Endodermal cell (in vitro differentiated cells): ENCODE data around the gene LDLRAD4. TPM values are rescaled to one million over a fixed set of nuclear protein-coding genes. Genes with fewer than 3 reads are reported as not detected.

Experiments used
- DNase-seq: peaks from one replicate; pipeline ENCODE4 v3.0.0-alpha.2; 2017
- H3K27ac ChIP-seq: 2 replicates; pipeline ENCODE4 v1.5.1; 2013; ENCODE audit warnings: mild to moderate bottlenecking, low read depth, low read length, moderate library complexity
- H3K27me3 ChIP-seq: 2 replicates; pipeline ENCODE4 v1.6.1; 2013; ENCODE audit warnings: mild to moderate bottlenecking, low read length, moderate library complexity; ENCODE audit not compliant: insufficient read depth, control insufficient read depth, poor library complexity, severe bottlenecking
- H3K36me3 ChIP-seq: 2 replicates; pipeline ENCODE4 v1.7.0; 2013; ENCODE audit warnings: mild to moderate bottlenecking, low read length, moderate library complexity; ENCODE audit not compliant: control insufficient read depth, insufficient read depth
- H3K4me1 ChIP-seq: one replicate; pipeline ENCODE4 v1.7.0; 2013; ENCODE audit warnings: low read length; ENCODE audit not compliant: control insufficient read depth, insufficient read depth
- H3K4me3 ChIP-seq: 2 replicates; pipeline ENCODE4 v1.5.1; 2013; ENCODE audit warnings: mild to moderate bottlenecking, low read length, moderate library complexity
- H3K9ac ChIP-seq: 2 replicates; pipeline ENCODE4 v1.6.1; 2013; ENCODE audit warnings: mild to moderate bottlenecking, low read length, moderate library complexity; ENCODE audit not compliant: poor library complexity, severe bottlenecking; ENCODE audit errors: extremely low read depth
- H3K9me3 ChIP-seq: 2 replicates; pipeline ENCODE4 v1.6.1; 2013; ENCODE audit warnings: mild to moderate bottlenecking, low read length, moderate library complexity; ENCODE audit not compliant: control insufficient read depth
- H3K27ac Mint-ChIP-seq: 2 replicates; pipeline ENCODE4 v1.8.0; 2020; ENCODE audit warnings: mixed read lengths
- H3K27me3 Mint-ChIP-seq: 2 replicates; pipeline ENCODE4 v1.8.0; 2021; ENCODE audit warnings: mild to moderate bottlenecking, mixed read lengths; ENCODE audit not compliant: insufficient read depth
- H3K36me3 Mint-ChIP-seq: 2 replicates; pipeline ENCODE4 v1.8.0; 2020; ENCODE audit warnings: low read depth, mixed read lengths
- H3K4me1 Mint-ChIP-seq: 2 replicates; pipeline ENCODE4 v1.8.0; 2020; ENCODE audit warnings: mixed read lengths
- H3K4me3 Mint-ChIP-seq: 2 replicates; pipeline ENCODE4 v1.8.0; 2020; ENCODE audit warnings: mild to moderate bottlenecking, moderate library complexity, mixed read lengths
- H3K9me3 Mint-ChIP-seq: 2 replicates; pipeline ENCODE4 v1.8.0; 2020; ENCODE audit warnings: mild to moderate bottlenecking, mixed read lengths
- CTCF ChIP-seq: fragments of 200-600 bp; sonication (generic); conservative IDR thresholded peaks from 2 replicates; pipeline ENCODE4 v1.5.0; 2021; ENCODE audit warnings: antibody characterized with exemption, mild to moderate bottlenecking
- WGBS, 2 experiments: methylation state at CpG; one replicate each; pipeline versions ENCODE4 v1.1.5 to v1.1.7; 2013; ENCODE audit warnings: missing lambda C conversion rate in 2 of 2, mixed read lengths in 1 of 2; ENCODE audit not compliant: insufficient coverage in 1 of 2, insufficient read length in 1 of 2; 5-methylcytosine and 5-hydroxymethylcytosine counted together
- total RNA-seq, 2 donors: library from RNA; stranded (reverse); fragmentation: NEBNext Ultra II Directional in 1 of 2; extraction: Animal tissue kit (Norgen Biotek cat#: 25700) in 1 of 2; gene quantifications; 2 replicates in 1 of 2; 3 replicates in 1 of 2; pipeline ENCODE4 v1.2.1, GENCODE V29; 2021

The LDLRAD4 gene
- total RNA-seq, 2 donors from 2014 or later, result 14.9 to 15.1 TPM

- Mint-ChIP-seq H3K27me3 (no peaks in the 10 kb centered on the region), H3K4me1 (no peaks in the 10 kb centered on the region), H3K9me3 (no peaks in the 10 kb centered on the region), H3K27ac (no peak overlapping the region), H3K36me3 (no peaks in the 10 kb centered on the region), H3K4me3 (no peak overlapping the region)
- no peaks in the 10 kb centered on the region for H3K36me3 ChIP-seq
- DNase-seq, result no peak
- no peaks in the 10 kb centered on the region for H3K27me3 ChIP-seq
- H3K9me3 ChIP-seq, result no peaks in the 10 kb centered on the region
- no peak overlapping the region for H3K27ac ChIP-seq
- H3K9ac ChIP-seq, result no peak overlapping the region
- TF ChIP-seq CTCF, result no peak
- no peaks in the 10 kb centered on the region for H3K4me1 ChIP-seq
- 60 to 100% methylated on average over 2 to 4 of the region's 4 CpGs for WGBS, 2 experiments
- no peak overlapping the region for H3K4me3 ChIP-seq
These were observed 299.8 kb downstream of the LDLRAD4 start for GRCh38 chr18:13518382-13518781.

DNA sequence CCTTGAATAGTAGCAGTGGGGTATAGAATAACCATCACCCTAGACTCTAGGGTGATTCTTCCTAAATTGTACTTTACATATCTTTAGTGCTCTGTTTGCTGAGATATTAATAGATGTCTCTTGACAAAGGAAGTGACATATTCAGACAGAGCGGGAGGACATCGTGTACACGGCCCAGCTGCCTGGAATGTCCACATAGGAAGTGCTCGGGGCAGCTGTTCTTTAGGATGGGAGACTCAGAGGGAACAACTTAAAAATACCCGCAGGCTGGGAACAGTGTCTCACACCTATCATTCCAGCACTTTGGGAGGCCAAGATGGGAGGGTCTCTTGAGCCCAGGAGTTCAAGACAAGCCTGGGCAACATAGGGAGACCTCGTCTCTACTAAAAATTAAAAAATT, 301.7 kb downstream of the LDLRAD4 start:
- Histone ChIP-seq H3K4me1 (no peaks in the 10 kb centered on the region), H3K36me3 (no peaks in the 10 kb centered on the region), H3K9ac (no peak overlapping the region), H3K4me3 (no peak overlapping the region), H3K27me3 (no peaks in the 10 kb centered on the region), H3K9me3 (no peaks in the 10 kb centered on the region), H3K27ac (no peak overlapping the region)
- Mint-ChIP-seq H3K9me3 (no peaks in the 10 kb centered on the region), H3K36me3 (no peaks in the 10 kb centered on the region), H3K27me3 (no peaks in the 10 kb centered on the region), H3K27ac (no peak overlapping the region), H3K4me3 (no peak overlapping the region), H3K4me1 (no peaks in the 10 kb centered on the region)
- no peak for TF ChIP-seq CTCF
- WGBS, 2 experiments, result 89 to 94% methylated on average over 4 to 6 of the region's 6 CpGs
- DNase-seq, result peak; percentile 39

GRCh38 chr18:13520741-13521140, 302.2 kb downstream of the LDLRAD4 start:
- no peaks in the 10 kb centered on the region for H3K9me3 ChIP-seq
- no peaks in the 10 kb centered on the region for H3K9me3 Mint-ChIP-seq
- no peaks in the 10 kb centered on the region for H3K36me3 ChIP-seq
- 91 to 96% methylated on average over 4 to 5 of the region's 5 CpGs for WGBS, 2 experiments
- H3K27ac Mint-ChIP-seq, result no peak overlapping the region
- no peak overlapping the region for H3K4me3 Mint-ChIP-seq
- H3K4me3 ChIP-seq, result no peak overlapping the region
- no peaks in the 10 kb centered on the region for H3K27me3 ChIP-seq
- no peaks in the 10 kb centered on the region for H3K27me3 Mint-ChIP-seq
- H3K9ac ChIP-seq, result no peak overlapping the region
- H3K36me3 Mint-ChIP-seq, result no peaks in the 10 kb centered on the region
- peak; percentile 22 for DNase-seq
- H3K27ac ChIP-seq, result no peak overlapping the region
- no peak for TF ChIP-seq CTCF
- H3K4me1 Mint-ChIP-seq, result no peaks in the 10 kb centered on the region
- H3K4me1 ChIP-seq, result no peaks in the 10 kb centered on the region
